K562 (cell line): ENCODE measurements around the gene GKAP1. TPM values are rescaled to one million over a fixed set of nuclear protein-coding genes. Genes with fewer than 3 reads are reported as not detected.

Experiments used
- ATAC-seq: fragments of 200-7000 bp; cut with Tn5 transposase; 3 replicates; pipeline ENCODE4 v1.9.1; 2020; ENCODE audit warnings: moderate library complexity
- BruUV-seq: library from RNA; stranded (reverse); fragments of 400-500 nt; replicated peaks from 2 replicates; lab custom pipeline; 2021; lab: Mats Ljungman, UMichigan
- CTCF ChIA-PET: fragments of 300-600 bp; formaldehyde crosslinking; extraction: SDS; loops from one replicate; lab custom pipeline; 2021; ENCODE audit warnings: low intra/inter-chr PET ratio; lab: Yijun Ruan, JAX
- POLR2A ChIA-PET: fragments of 300-600, 350-650 bp; sonication (Branson Sonifier 250); formaldehyde crosslinking; extraction: SDS; loops from one replicate; lab custom pipeline; 2021; ENCODE audit warnings: antibody characterized with exemption, inconsistent platforms; lab: Yijun Ruan, JAX
- DNase-seq, 4 experiments: peaks; one replicate each; pipeline versions ENCODE4 v3.0.0 to v3.0.0-alpha.2; 2011 to 2018; ENCODE audit warnings: low spot score in 3 of 4, mixed read lengths in 3 of 4; ENCODE audit errors: extremely low read depth in 1 of 4
- FAIRE-seq: peaks from 2 replicates; lab custom pipeline; 2011; peaks lifted over from hg19 to GRCh38; lab: Jason Lieb, UNC
- H2AFZ ChIP-seq: 2 replicates; pipeline ENCODE4 v1.6.0; 2011; ENCODE audit warnings: low read depth, low read length, control low read depth, inconsistent platforms
- H3K27ac ChIP-seq: fragments of 200-600 bp; 3 replicates; pipeline ENCODE4 v1.8.0; 2011; ENCODE audit warnings: low read depth, mild to moderate bottlenecking, control low read depth, inconsistent platforms, low read length, moderate library complexity, mixed read lengths; ENCODE audit errors: extremely low read depth
- H3K27me3 ChIP-seq, 2 experiments: fragments of 300-600 bp in 1 of 2; 2 replicates in 1 of 2; 3 replicates in 1 of 2; pipeline versions ENCODE4 v1.6.0 to v1.8.0; 2011; ENCODE audit warnings: inconsistent platforms in 2 of 2, low read length in 2 of 2, mild to moderate bottlenecking in 1 of 2, mixed read lengths in 1 of 2, moderate library complexity in 1 of 2; ENCODE audit not compliant: control insufficient read depth in 2 of 2, insufficient read depth in 2 of 2
- H3K36me3 ChIP-seq: fragments of 300-600 bp; 3 replicates; pipeline ENCODE4 v1.8.0; 2011; ENCODE audit warnings: mild to moderate bottlenecking, low read length, inconsistent platforms; ENCODE audit not compliant: control insufficient read depth, insufficient read depth
- H3K4me1 ChIP-seq, 2 experiments: fragments of 200-600 bp in 1 of 2; replicated peaks in 1 of 2; 2 replicates in 1 of 2; 3 replicates in 1 of 2; pipeline versions ENCODE4 v1.5.1 to v1.8.0; 2011; ENCODE audit warnings: inconsistent platforms in 2 of 2, low read length in 2 of 2, mild to moderate bottlenecking in 1 of 2, mixed read lengths in 1 of 2, moderate library complexity in 1 of 2; ENCODE audit not compliant: control insufficient read depth in 2 of 2, insufficient read depth in 2 of 2
- H3K4me2 ChIP-seq: 2 replicates; pipeline ENCODE4 v1.6.1; 2011; ENCODE audit warnings: low read length, control low read depth, inconsistent platforms, mixed read lengths; ENCODE audit not compliant: insufficient read depth
- H3K4me3 ChIP-seq: fragments of 200-600 bp; sonication (generic), shearing (Covaris generic); 2 replicates; pipeline ENCODE4 v1.5.1; 2016; ENCODE audit warnings: control low read depth, inconsistent platforms
- H3K79me2 ChIP-seq: fragments of 200-600 bp; 3 replicates; pipeline ENCODE4 v1.8.0; 2011; ENCODE audit warnings: low read length, inconsistent platforms; ENCODE audit not compliant: control insufficient read depth, insufficient read depth
- H3K9ac ChIP-seq, 2 experiments: 2 replicates each; pipeline versions ENCODE4 v1.6.0 to v1.6.1; 2011; ENCODE audit warnings: low read depth in 2 of 2, low read length in 2 of 2, control low read depth in 1 of 2, inconsistent platforms in 1 of 2, mild to moderate bottlenecking in 1 of 2, mixed read lengths in 1 of 2; ENCODE audit not compliant: insufficient read depth in 1 of 2
- H3K9me1 ChIP-seq: one replicate; pipeline ENCODE4 v1.6.0; 2011; ENCODE audit warnings: inconsistent platforms, mild to moderate bottlenecking, low read length, moderate library complexity; ENCODE audit not compliant: control insufficient read depth, insufficient read depth
- H3K9me3 ChIP-seq: replicated peaks from 2 replicates; pipeline ENCODE4 v1.5.1; 2011; ENCODE audit warnings: low read depth, low read length, inconsistent platforms; ENCODE audit not compliant: control insufficient read depth, insufficient read depth
- H4K20me1 ChIP-seq: replicated peaks from 2 replicates; pipeline ENCODE4 v1.6.1; 2011; ENCODE audit warnings: low read length, inconsistent platforms, mixed read lengths; ENCODE audit not compliant: control insufficient read depth, insufficient read depth
- FOXM1 ChIP-seq, 2 experiments: fragments of 450-650 bp in 1 of 2; sonication (generic) in 1 of 2; formaldehyde crosslinking in 1 of 2; IDR thresholded peaks; 2 replicates each; pipeline versions ENCODE4 v1.6.1 to v1.9.0; 2017 to 2022; ENCODE audit warnings: low read depth in 2 of 2, mild to moderate bottlenecking in 2 of 2, missing genetic modification reagents in 1 of 2, moderate library complexity in 1 of 2
- TFE3 ChIP-seq: fragments of 450-650 bp; formaldehyde crosslinking; IDR thresholded peaks from 2 replicates; pipeline ENCODE4 v1.4.0; 2020; ENCODE audit warnings: mild to moderate bottlenecking, mixed read lengths
- ZNF354B ChIP-seq: fragments of 250-450 bp; sonication (Bioruptor Pico); IDR thresholded peaks from 2 replicates; pipeline ENCODE4 v1.4.0; 2020
- ZNF507 ChIP-seq: conservative IDR thresholded peaks from 2 replicates; pipeline ENCODE4 v1.6.1; 2017; ENCODE audit warnings: missing genetic modification characterization, missing compliant biosample characterization
- WGBS: fragments of 100-300 bp; shearing (Covaris generic); methylation state at CpG from one replicate; pipeline ENCODE4 v1.1.6; 2016; ENCODE audit warnings: low coverage, mixed read lengths; ENCODE audit not compliant: insufficient coverage; ENCODE audit errors: missing lambda C conversion rate; 5-methylcytosine and 5-hydroxymethylcytosine counted together
- in situ Hi-C: fragments of 300-500 bp; cut with MboI; formaldehyde crosslinking; loops from 4 replicates; pipeline ENCODE4 v1.15.0; 2018; ENCODE audit warnings: inconsistent platforms, mixed read lengths
- intact Hi-C: fragments of 100-400 bp; cut with micrococcal nuclease; formaldehyde crosslinking; loops from 2 replicates; pipeline ENCODE4 v1.14.2; 2022
- polyA plus RNA-seq, 8 experiments: library from polyadenylated mRNA; depleted of rRNA in 4 of 8; stranded (reverse) in 5 of 8; unstranded in 3 of 8; fragments of >200 nt; fragmentation: Nextera tagmentation in 2 of 8; fragmentation: Illumina TruSeq in 1 of 8; extraction: Ambion mirVana in 2 of 8; extraction: Trizol in 1 of 8; gene quantifications; 2 replicates each; pipeline versions ENCODE4 v1.2.1 to v1.2.3, GENCODE V29; 2011 to 2014; ENCODE audit warnings: inconsistent platforms in 1 of 8, missing spikeins in 1 of 8
- total RNA-seq, 7 experiments: library from RNA; depleted of rRNA in 6 of 7; stranded (reverse); fragments of >200 nt in 6 of 7; fragmentation: Illumina TruSeq in 2 of 7; extraction: Trizol in 2 of 7; gene quantifications; 2 replicates each; pipeline versions ENCODE4 v1.2.1 to v1.2.3, GENCODE V29; 2011 to 2021; ENCODE audit warnings: low replicate concordance in 1 of 7

The GKAP1 gene
- total and polyA plus RNA-seq, 9 of the 15 experiments (the other 6 are each of a cell fraction or from before 2014, with no cell fraction given) = 1.0 to 3.8 (median 2.7) TPM

DNA sequence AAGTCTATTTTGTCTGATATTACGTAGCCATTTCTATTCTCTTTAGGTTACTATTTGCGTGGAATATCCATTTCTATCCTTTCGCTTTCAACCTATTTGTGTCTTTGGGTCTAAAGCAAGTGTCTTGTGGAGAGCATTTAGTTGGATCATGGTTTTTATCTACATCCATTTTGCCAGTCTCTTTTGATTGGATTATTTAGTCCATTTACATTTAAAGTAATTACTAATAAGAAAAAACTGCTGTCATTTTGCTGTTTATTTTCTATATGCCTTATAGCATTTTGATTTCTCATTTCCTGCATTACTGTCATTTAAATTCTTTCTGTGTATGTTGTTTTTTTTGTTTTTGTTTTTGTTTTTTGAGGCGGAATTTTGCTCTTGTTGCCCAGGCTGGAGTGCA lies 83.8 kb downstream of the GKAP1 start:
- Histone ChIP-seq H3K9me1 (no peaks in the 10 kb centered on the region), H4K20me1 (no peaks in the 10 kb centered on the region), H3K4me3 (no peak overlapping the region), H3K4me2 (no peak overlapping the region), H3K27me3 (no peaks in the 10 kb centered on the region), H3K9ac (no peak overlapping the region), H3K4me1 (peaks cover 0 to 4% of the 10 kb centered on the region in 2 experiments; a peak in 3 of 5 replicates), H3K36me3 (no peaks in the 10 kb centered on the region), H3K27ac (no peak overlapping the region), H3K79me2 (no peaks in the 10 kb centered on the region), H3K9me3 (no peaks in the 10 kb centered on the region), H2AFZ (no peak overlapping the region)
- no peak for ATAC-seq
- intact Hi-C loops (no loop called here), in situ Hi-C loops (no loop called here)
- TF ChIP-seq TFE3 (CRISPR knock-in tag) (no peak), FOXM1 (IDR thresholded peaks at IDR 0.05; ENCODE audit: low read depth) (no peak), FOXM1 (CRISPR knock-in tag; IDR thresholded peaks at IDR 0.05; ENCODE audit: low read depth) (no peak), ZNF354B (CRISPR knock-in tag) (peak; percentile 22; the same call in 1 of the 2 replicates), ZNF507 (tag) (peak; percentile 94)
- 53% methylated on average over 4 of the region's 4 CpGs for WGBS
- CTCF ChIA-PET = no interaction called here
- no peak for DNase-seq
- BruUV-seq = no TSS peak
- no peak for FAIRE-seq
- POLR2A ChIA-PET = no interaction called here
